ENCODE data around the gene TTC23L.

GRCh38 chr5:34914671-34915138, 75.7 kb downstream of the TTC23L start:
- TF ChIP-seq POLR2A (IDR thresholded peaks at IDR 0.05) (no peak), CTCF (IDR thresholded peaks at IDR 0.05) (no peak)
